Esophagus squamous epithelium (tissue), 5 donors: ENCODE data around the gene PSMA5. TPM values are rescaled to one million over a fixed set of nuclear protein-coding genes. Genes with fewer than 3 reads are reported as not detected.

Experiments
- DNase-seq: peaks from one replicate; lab custom pipeline; 2025; lab: John Stamatoyannopoulos, UW
- H3K27ac ChIP-seq, 4 donors: fragments of 200-600 bp; sonication (generic); one replicate each; pipeline ENCODE4 v1.5.1; 2016 to 2019; ENCODE audit warnings: mild to moderate bottlenecking in 1 of 4
- H3K27me3 ChIP-seq, 4 donors: fragments of 200-600 bp; sonication (generic); 1 replicate in 3 of 4; 2 replicates in 1 of 4; pipeline versions ENCODE4 v1.5.1 to v1.6.0; 2017 to 2021; ENCODE audit warnings: antibody characterized with exemption in 1 of 4
- H3K36me3 ChIP-seq, 3 donors: fragments of 200-600 bp; sonication (generic); one replicate each; pipeline ENCODE4 v1.5.1; 2016 to 2019
- H3K4me1 ChIP-seq, 3 donors: fragments of 200-600 bp; sonication (generic); one replicate each; pipeline ENCODE4 v1.5.1; 2017 to 2019
- H3K4me3 ChIP-seq, 4 donors: fragments of 200-600 bp; sonication (generic); 1 replicate in 3 of 4; 2 replicates in 1 of 4; pipeline ENCODE4 v1.5.1; 2016 to 2019; ENCODE audit warnings: mild to moderate bottlenecking in 2 of 4, moderate library complexity in 1 of 4
- H3K9me3 ChIP-seq, 3 donors: fragments of 200-600 bp; sonication (generic); one replicate each; pipeline ENCODE4 v1.5.1; 2016 to 2019
- POLR2A ChIP-seq, 4 donors: fragments of 450-650 bp; IDR thresholded peaks; one replicate each; pipeline ENCODE4 v1.6.1; 2017; ENCODE audit warnings: antibody characterized with exemption in 4 of 4, mild to moderate bottlenecking in 4 of 4, moderate library complexity in 3 of 4
- WGBS, 2 donors: methylation state at CpG; one replicate each; pipeline ENCODE4 v1.1.5; 2018; 5-methylcytosine and 5-hydroxymethylcytosine counted together
- intact Hi-C: fragments of 100-400 bp; cut with DNase I; formaldehyde crosslinking; loops from one replicate; pipeline ENCODE4 v1.15.0; 2022
- total RNA-seq, 4 donors: library from RNA; depleted of rRNA; stranded (reverse); fragments of >200 nt; gene quantifications; one replicate each; pipeline ENCODE4 v1.1.0, GENCODE V29; 2016
- TF ChIP-seq, protein P1 (sequence below), 6 experiments: fragments of 450-650 bp in 4 of 6; fragments of 200-600 bp in 2 of 6; sonication (generic) in 2 of 6; IDR thresholded peaks; one replicate each; pipeline ENCODE4 v1.5.1; 2016 to 2019; ENCODE audit warnings: antibody characterized with exemption in 6 of 6, mild to moderate bottlenecking in 4 of 6, moderate library complexity in 4 of 6
- donor health status: DM: yes; HTN: yes; CAD: no.

Gene PSMA5
- total RNA-seq, 4 donors from 2014 or later: 31.5 to 57.7 (median 46.8) TPM

DNA sequence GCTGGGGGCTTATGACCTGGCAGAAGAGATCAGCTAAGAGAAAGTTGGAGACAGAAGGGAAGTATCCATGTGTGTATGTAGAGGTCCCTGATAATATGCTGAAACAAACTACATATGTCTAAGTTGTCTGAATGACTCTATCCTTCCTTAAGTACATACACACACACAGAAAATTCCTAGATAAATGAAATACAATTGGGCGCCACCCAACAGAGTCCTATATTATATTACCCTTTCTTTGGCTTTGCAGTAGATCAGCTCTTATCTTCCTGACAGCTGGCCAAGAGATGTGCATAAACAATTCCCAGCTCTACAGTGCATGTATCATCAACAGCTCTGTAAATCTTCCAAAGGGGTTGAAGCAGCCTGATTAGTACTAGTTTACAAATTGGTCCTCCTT is 68.6 kb downstream of the PSMA5 start:
- Histone ChIP-seq H3K4me1 (peaks cover 0 to 7% (median 7%) of the 10 kb centered on the region in 3 donors), H3K36me3 (peaks cover 0 to 17% (median 0%) of the 10 kb centered on the region in 3 donors), H3K9me3 (no peaks in the 10 kb centered on the region), H3K27ac (no peak overlapping the region), H3K27me3 (no peaks in the 10 kb centered on the region), H3K4me3 (no peak overlapping the region)
- 88 to 100% methylated on average over 1 of the region's 1 CpG for WGBS, 2 donors
- DNase-seq: no peak
- intact Hi-C loops: no loop called here
- TF ChIP-seq POLR2A (IDR thresholded peaks at IDR 0.05): no peak
- TF ChIP-seq, protein P1, sequence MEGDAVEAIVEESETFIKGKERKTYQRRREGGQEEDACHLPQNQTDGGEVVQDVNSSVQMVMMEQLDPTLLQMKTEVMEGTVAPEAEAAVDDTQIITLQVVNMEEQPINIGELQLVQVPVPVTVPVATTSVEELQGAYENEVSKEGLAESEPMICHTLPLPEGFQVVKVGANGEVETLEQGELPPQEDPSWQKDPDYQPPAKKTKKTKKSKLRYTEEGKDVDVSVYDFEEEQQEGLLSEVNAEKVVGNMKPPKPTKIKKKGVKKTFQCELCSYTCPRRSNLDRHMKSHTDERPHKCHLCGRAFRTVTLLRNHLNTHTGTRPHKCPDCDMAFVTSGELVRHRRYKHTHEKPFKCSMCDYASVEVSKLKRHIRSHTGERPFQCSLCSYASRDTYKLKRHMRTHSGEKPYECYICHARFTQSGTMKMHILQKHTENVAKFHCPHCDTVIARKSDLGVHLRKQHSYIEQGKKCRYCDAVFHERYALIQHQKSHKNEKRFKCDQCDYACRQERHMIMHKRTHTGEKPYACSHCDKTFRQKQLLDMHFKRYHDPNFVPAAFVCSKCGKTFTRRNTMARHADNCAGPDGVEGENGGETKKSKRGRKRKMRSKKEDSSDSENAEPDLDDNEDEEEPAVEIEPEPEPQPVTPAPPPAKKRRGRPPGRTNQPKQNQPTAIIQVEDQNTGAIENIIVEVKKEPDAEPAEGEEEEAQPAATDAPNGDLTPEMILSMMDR (IDR thresholded peaks at IDR 0.05): no peak

DNA sequence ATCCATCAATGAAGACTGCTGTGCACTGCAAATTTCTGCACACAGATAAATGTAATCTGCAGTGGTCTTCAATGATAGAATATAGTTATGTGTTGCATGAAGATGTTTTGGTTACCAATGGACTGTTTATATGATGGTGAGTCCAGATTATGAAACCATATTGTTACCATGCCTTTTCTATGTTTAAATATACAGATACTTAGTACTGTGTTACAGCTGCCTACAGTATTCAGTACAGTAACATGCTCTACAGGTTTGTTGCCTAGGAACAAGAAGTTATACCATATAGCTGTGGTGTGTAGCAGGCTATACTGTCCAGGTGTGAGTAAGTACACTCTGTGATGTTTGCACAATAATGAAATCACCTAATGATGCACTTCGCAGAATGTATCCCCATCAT is 69.3 kb downstream of the PSMA5 start:
- Histone ChIP-seq H3K4me1 (peaks cover 0 to 7% (median 7%) of the 10 kb centered on the region in 3 donors), H3K36me3 (peaks cover 0 to 24% (median 0%) of the 10 kb centered on the region in 3 donors), H3K4me3 (no peak overlapping the region), H3K9me3 (no peaks in the 10 kb centered on the region), H3K27me3 (no peaks in the 10 kb centered on the region), H3K27ac (no peak overlapping the region)
- intact Hi-C loops: no loop called here
- no peak for DNase-seq
- 100% methylated on average over 1 of the region's 1 CpG for WGBS, 2 donors
- no peak for TF ChIP-seq POLR2A (IDR thresholded peaks at IDR 0.05)
- TF ChIP-seq, protein P1 (IDR thresholded peaks at IDR 0.05): no peak

DNA sequence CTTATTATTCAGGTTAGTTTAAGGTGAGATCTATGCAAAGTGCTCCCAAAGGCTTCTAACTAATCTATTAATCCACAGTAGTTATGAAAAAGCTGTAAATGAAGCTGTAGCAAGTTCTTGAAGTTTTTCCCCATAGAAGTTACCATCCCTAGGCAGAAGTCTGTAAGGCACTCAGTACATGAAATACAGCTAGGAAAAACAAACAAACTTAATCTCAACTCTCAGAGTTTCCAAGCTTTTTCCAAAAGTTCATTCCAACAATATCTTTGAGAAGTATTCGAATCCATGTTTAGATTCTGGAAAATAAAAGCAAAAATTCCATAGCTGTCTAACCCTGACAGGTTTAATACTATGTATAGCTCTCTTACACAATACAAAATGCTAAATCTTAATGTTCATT is 69.7 kb downstream of the PSMA5 start:
- H3K9me3 ChIP-seq: no peaks in the 10 kb centered on the region
- no peak for DNase-seq
- peaks cover 0 to 28% (median 0%) of the 10 kb centered on the region in 3 donors for H3K36me3 ChIP-seq
- peak overlapping the region in 2 of 4 donors; percentile 25 to 30 for H3K27ac ChIP-seq
- no peaks in the 10 kb centered on the region for H3K27me3 ChIP-seq
- 29 to 36% methylated on average over 1 of the region's 1 CpG for WGBS, 2 donors
- H3K4me1 ChIP-seq: peaks cover 0 to 7% (median 4%) of the 10 kb centered on the region in 3 donors
- intact Hi-C loops: no loop called here
- no peak for TF ChIP-seq POLR2A (IDR thresholded peaks at IDR 0.05)
- TF ChIP-seq, protein P1 (IDR thresholded peaks at IDR 0.05): no peak
- no peak overlapping the region for H3K4me3 ChIP-seq

DNA sequence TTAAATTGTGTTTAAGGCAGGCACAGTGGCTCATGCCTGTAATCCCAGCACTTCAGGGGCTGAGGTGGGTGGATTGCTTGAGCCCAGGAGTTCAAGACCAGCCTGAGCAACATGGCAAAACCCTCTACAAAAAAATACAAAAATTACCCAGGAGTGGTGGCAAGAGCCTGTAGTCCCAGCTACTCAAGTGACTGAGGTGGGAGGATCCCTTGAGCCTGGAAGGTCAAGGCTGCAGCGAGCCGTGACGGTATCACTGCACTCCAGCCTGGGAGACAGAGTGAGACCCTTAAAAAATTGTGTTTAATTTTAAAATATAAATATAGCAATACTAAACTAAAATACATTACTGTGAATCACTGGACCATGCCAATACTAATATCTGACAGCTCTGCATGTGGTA is 71.3 kb downstream of the PSMA5 start:
- H3K27ac ChIP-seq: no peak overlapping the region
- H3K4me3 ChIP-seq: no peak overlapping the region
- peaks cover 0 to 7% (median 4%) of the 10 kb centered on the region in 3 donors for H3K4me1 ChIP-seq
- peaks cover 0 to 44% (median 0%) of the 10 kb centered on the region in 3 donors for H3K36me3 ChIP-seq
- DNase-seq: no peak
- WGBS, 2 donors: 84 to 98% methylated on average over 3 of the region's 3 CpGs
- intact Hi-C loops: no loop called here
- H3K27me3 ChIP-seq: no peaks in the 10 kb centered on the region
- no peaks in the 10 kb centered on the region for H3K9me3 ChIP-seq
- TF ChIP-seq, protein P1 (IDR thresholded peaks at IDR 0.05): no peak
- TF ChIP-seq POLR2A (IDR thresholded peaks at IDR 0.05): no peak

DNA sequence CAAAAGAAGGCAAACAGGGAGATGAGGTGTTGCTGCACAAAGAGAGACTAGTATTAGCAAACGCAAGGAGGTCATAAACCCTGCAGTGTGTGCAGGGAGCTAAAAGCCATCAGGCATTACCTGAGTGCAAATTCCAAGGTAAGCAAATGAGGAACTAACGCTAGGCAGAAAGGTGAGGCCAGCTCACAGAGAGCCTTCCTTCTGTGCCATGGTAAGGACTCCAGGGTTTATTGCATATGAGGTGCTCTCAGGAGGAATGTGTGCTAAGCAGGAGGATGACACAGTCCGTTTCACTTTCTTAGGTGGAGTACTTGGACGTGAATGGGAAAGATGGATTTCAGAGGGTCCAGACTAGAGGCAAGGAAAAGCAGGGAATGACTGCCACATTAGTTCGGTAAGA is 74.8 kb downstream of the PSMA5 start:
- 69 to 73% methylated on average over 5 of the region's 5 CpGs for WGBS, 2 donors
- no peak for DNase-seq
- peaks cover 0 to 7% (median 0%) of the 10 kb centered on the region in 3 donors for H3K4me1 ChIP-seq
- no peak overlapping the region for H3K27ac ChIP-seq
- no peaks in the 10 kb centered on the region for H3K9me3 ChIP-seq
- no peak for TF ChIP-seq POLR2A (IDR thresholded peaks at IDR 0.05)
- H3K36me3 ChIP-seq: peaks cover 0 to 77% (median 0%) of the 10 kb centered on the region in 3 donors
- intact Hi-C loops: no loop called here
- H3K27me3 ChIP-seq: no peaks in the 10 kb centered on the region
- no peak overlapping the region for H3K4me3 ChIP-seq

DNA sequence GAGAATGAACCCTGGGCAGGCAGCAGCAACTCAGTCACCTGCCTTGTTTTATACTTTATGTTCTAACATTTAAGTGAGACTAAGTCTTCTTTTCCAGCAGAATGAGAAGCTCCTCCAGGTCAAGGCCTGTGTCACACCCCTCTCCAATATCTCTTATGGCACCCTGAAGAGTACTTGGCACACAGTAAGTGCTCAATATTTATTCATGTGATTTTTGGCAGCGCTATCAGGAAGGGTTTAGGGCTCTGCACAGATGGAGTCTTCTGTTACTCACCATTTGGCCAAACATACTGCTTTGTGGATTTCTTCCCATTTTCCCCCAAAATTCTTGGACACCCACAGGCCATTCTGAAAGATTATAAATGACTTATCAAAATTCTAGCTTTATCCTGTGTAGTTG is 75.6 kb downstream of the PSMA5 start:
- WGBS, 2 donors: 64 to 75% methylated on average over 1 of the region's 1 CpG
- H3K4me3 ChIP-seq: no peak overlapping the region
- no peaks in the 10 kb centered on the region for H3K9me3 ChIP-seq
- H3K27ac ChIP-seq: no peak overlapping the region
- no peak for DNase-seq
- H3K4me1 ChIP-seq: peaks cover 0 to 7% (median 0%) of the 10 kb centered on the region in 3 donors
- H3K27me3 ChIP-seq: no peaks in the 10 kb centered on the region
- intact Hi-C loops: no loop called here
- H3K36me3 ChIP-seq: peaks cover 0 to 85% (median 0%) of the 10 kb centered on the region in 3 donors
- TF ChIP-seq POLR2A (IDR thresholded peaks at IDR 0.05): no peak
- TF ChIP-seq, protein P1 (IDR thresholded peaks at IDR 0.05): no peak
